Erythroblast (primary cell): ENCODE results near the gene COQ10A.

Source experiments
- GATA1 ChIP-seq: IDR thresholded peaks from 2 replicates; pipeline ENCODE4 v1.6.1; 2011; ENCODE audit warnings: low read depth, mild to moderate bottlenecking, control low read depth, low read length, moderate library complexity
- POLR2A ChIP-seq: IDR thresholded peaks from 2 replicates; pipeline ENCODE4 v1.6.1; 2011; ENCODE audit warnings: mild to moderate bottlenecking, low read length

DNA sequence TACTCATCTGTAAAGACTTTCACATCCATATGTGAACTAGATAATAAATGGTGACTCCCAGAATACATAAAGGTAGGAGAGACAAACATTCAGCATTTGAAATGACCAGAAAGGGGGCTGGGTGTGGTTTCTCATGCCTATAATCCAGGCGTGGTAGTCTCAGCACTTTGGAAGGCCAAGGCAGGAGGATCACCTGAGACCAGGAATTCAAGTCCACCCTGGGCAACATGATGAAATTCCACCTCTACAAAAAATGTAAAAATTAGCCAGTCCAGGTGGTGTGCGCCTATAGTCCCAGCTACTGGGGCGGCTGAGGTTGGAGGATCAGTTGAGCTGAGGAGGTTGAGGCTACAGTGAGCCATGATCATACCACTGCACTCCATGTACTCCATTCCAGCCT is 37.5 kb downstream of the COQ10A start:
- TF ChIP-seq POLR2A (no peak), GATA1 (no peak)
